ENCODE results near the gene CPNE1.

CPNE1 gene

DNA sequence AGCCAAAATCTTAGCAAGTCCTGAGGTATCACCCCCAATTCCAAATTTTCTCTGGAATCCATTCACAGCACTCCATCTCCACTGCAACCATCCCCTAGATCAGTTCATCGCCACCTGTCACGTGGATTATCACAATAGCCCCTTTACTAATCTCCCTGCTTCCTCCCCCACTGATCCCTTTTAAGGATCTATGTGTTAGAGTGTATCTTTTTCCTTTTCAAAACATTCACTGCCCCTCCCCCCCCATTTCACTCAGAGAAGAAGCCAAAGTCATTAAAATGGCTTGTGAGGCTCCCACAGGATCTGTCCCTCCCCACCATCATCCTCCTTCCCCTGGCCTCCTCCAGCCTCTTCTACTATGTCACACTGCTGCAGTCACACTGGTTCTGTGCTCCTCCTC is 67.5 kb downstream of the CPNE1 start:
- ATAC-seq (ENCODE audit: low read depth) (no peak), DNase-seq (ENCODE audit: low spot score) (peak; percentile 45)
- no peak overlapping the region for H3K4me3 ChIP-seq (ENCODE audit: severe bottlenecking)
- no peaks in the 10 kb centered on the region for H3K9me3 ChIP-seq (ENCODE audit: severe bottlenecking)
- H3K36me3 ChIP-seq (ENCODE audit: low read depth), result no peaks in the 10 kb centered on the region
- peaks cover 9% of the 10 kb centered on the region for H3K27me3 ChIP-seq (ENCODE audit: insufficient read depth, poor library complexity, severe bottlenecking)
- no peak overlapping the region for H3K27ac ChIP-seq (ENCODE audit: poor library complexity, severe bottlenecking)
- TF ChIP-seq, protein P1, sequence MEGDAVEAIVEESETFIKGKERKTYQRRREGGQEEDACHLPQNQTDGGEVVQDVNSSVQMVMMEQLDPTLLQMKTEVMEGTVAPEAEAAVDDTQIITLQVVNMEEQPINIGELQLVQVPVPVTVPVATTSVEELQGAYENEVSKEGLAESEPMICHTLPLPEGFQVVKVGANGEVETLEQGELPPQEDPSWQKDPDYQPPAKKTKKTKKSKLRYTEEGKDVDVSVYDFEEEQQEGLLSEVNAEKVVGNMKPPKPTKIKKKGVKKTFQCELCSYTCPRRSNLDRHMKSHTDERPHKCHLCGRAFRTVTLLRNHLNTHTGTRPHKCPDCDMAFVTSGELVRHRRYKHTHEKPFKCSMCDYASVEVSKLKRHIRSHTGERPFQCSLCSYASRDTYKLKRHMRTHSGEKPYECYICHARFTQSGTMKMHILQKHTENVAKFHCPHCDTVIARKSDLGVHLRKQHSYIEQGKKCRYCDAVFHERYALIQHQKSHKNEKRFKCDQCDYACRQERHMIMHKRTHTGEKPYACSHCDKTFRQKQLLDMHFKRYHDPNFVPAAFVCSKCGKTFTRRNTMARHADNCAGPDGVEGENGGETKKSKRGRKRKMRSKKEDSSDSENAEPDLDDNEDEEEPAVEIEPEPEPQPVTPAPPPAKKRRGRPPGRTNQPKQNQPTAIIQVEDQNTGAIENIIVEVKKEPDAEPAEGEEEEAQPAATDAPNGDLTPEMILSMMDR (IDR thresholded peaks at IDR 0.05; ENCODE audit: poor library complexity, severe bottlenecking), result no peak
- no peaks in the 10 kb centered on the region for H3K4me1 ChIP-seq (ENCODE audit: insufficient read depth, poor library complexity, severe bottlenecking)

DNA sequence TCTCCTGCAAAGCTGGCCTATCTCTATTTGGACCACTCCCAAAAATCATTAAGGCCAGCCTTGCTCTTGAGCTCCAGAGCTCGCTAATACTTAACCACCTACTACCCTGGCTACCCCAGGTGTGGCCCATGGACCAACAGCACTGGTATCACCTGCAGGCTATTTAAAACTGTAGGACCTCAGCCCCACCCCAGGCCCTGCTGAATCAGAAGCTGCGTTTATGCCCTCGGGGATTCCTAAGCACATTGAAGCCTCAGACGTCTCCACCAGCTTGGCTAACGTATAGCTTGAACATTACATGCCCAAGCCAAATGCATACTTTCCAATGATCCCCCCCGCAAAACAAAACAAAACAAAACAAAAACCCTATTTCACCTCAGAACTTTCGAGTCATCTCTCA is 68.8 kb downstream of the CPNE1 start:
- Histone ChIP-seq H3K27ac (ENCODE audit: poor library complexity, severe bottlenecking) (no peak overlapping the region), H3K4me1 (ENCODE audit: insufficient read depth, poor library complexity, severe bottlenecking) (no peaks in the 10 kb centered on the region), H3K4me3 (ENCODE audit: severe bottlenecking) (no peak overlapping the region), H3K9me3 (ENCODE audit: severe bottlenecking) (no peaks in the 10 kb centered on the region), H3K27me3 (ENCODE audit: insufficient read depth, poor library complexity, severe bottlenecking) (peaks cover 4% of the 10 kb centered on the region), H3K36me3 (ENCODE audit: low read depth) (no peaks in the 10 kb centered on the region)
- TF ChIP-seq, protein P1 (IDR thresholded peaks at IDR 0.05; ENCODE audit: poor library complexity, severe bottlenecking), result no peak
- ATAC-seq (ENCODE audit: low read depth), result peak; percentile 33
- DNase-seq (ENCODE audit: low spot score), result peak; percentile 75

DNA sequence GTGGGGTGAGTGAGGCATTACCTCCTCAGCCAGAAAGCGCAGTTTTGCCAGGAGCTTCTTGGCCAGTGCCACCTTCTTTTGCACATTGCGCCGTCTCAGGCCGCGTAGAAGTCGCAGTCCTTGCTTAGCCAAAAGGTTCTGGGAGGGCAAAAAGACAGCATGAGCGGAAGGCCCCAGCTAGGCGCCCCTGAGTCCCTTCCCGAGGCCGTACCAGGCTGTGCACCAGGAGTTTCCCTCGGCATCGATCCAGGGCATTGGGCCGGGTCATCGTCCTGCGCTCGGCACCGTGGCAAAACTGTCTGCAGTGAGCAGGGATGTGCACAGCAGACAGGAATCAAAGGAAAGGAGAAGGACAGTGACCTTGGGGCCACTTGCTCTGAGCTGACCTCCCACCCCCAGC is 69.2 kb downstream of the CPNE1 start:
- H3K27ac ChIP-seq (ENCODE audit: poor library complexity, severe bottlenecking), result no peak overlapping the region
- ATAC-seq (ENCODE audit: low read depth) (no peak), DNase-seq (ENCODE audit: low spot score) (peak; percentile 78)
- no peaks in the 10 kb centered on the region for H3K9me3 ChIP-seq (ENCODE audit: severe bottlenecking)
- H3K4me3 ChIP-seq (ENCODE audit: severe bottlenecking), result no peak overlapping the region
- no peaks in the 10 kb centered on the region for H3K27me3 ChIP-seq (ENCODE audit: insufficient read depth, poor library complexity, severe bottlenecking)
- TF ChIP-seq, protein P1 (IDR thresholded peaks at IDR 0.05; ENCODE audit: poor library complexity, severe bottlenecking), result no peak
- no peaks in the 10 kb centered on the region for H3K4me1 ChIP-seq (ENCODE audit: insufficient read depth, poor library complexity, severe bottlenecking)
- H3K36me3 ChIP-seq (ENCODE audit: low read depth), result no peaks in the 10 kb centered on the region

DNA sequence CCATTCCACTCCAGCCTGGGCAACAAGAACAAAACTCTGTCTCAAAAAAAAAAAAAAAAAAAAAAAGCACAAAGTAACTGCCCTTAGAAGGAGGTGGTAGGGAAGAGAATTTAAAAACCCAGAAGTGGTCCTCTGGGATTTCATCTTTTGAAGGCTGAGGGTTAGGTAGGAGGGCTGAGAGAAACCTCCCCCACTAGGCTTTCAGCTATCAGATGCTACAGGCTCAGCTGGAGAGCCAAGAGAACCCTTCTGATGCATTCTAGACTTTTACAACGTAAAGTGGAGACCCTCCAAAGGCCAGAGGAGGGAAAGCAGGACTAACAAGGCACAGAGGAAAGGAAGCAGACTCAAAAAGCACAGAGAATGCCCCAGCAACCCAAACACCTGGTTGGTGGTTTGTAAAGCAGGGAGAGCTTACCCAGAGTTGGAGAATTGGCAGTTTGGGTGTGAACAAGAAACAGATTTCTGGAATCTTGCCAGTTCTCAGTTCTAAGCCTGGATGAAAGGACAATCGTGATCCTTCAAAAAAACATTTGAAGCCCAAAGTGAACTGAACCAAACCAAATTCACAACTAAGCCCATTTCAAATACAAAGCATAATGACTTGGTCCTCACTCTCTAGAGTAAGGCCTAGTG is 72.2 kb downstream of the CPNE1 start:
- H3K27me3 ChIP-seq (ENCODE audit: insufficient read depth, poor library complexity, severe bottlenecking), result no peaks in the 10 kb centered on the region
- TF ChIP-seq, protein P1 (IDR thresholded peaks at IDR 0.05; ENCODE audit: poor library complexity, severe bottlenecking), result no peak
- H3K36me3 ChIP-seq (ENCODE audit: low read depth), result no peaks in the 10 kb centered on the region
- DNase-seq (ENCODE audit: low spot score) (peak; percentile 11), ATAC-seq (ENCODE audit: low read depth) (no peak)
- no peaks in the 10 kb centered on the region for H3K9me3 ChIP-seq (ENCODE audit: severe bottlenecking)
- no peak overlapping the region for H3K4me3 ChIP-seq (ENCODE audit: severe bottlenecking)
- H3K4me1 ChIP-seq (ENCODE audit: insufficient read depth, poor library complexity, severe bottlenecking), result no peaks in the 10 kb centered on the region
- H3K27ac ChIP-seq (ENCODE audit: poor library complexity, severe bottlenecking), result no peak overlapping the region

DNA sequence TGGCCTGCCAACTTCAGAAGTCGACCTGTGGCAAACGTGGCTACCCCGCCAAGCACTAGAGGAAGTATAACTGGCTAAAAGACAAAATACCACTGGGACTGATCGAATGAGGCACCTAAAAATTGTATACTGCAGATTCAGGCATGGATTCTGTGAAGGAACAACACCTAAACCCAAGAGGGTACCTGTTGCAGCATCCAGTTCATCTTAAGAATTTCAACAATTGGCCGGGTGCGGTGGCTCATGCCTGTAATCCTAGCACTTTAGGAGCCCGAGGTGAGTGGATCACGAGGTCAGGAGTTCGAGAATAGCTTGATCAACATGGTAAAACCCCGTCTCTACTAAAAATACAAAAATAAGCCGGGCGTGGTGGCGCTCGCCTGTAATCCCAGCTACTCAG is 76.3 kb downstream of the CPNE1 start:
- Histone ChIP-seq H3K27ac (ENCODE audit: poor library complexity, severe bottlenecking) (no peak overlapping the region), H3K36me3 (ENCODE audit: low read depth) (no peaks in the 10 kb centered on the region), H3K4me3 (ENCODE audit: severe bottlenecking) (no peak overlapping the region), H3K9me3 (ENCODE audit: severe bottlenecking) (no peaks in the 10 kb centered on the region), H3K4me1 (ENCODE audit: insufficient read depth, poor library complexity, severe bottlenecking) (no peaks in the 10 kb centered on the region), H3K27me3 (ENCODE audit: insufficient read depth, poor library complexity, severe bottlenecking) (no peaks in the 10 kb centered on the region)
- TF ChIP-seq, protein P1 (IDR thresholded peaks at IDR 0.05; ENCODE audit: poor library complexity, severe bottlenecking), result no peak
- no peak for ATAC-seq (ENCODE audit: low read depth)
- peak; percentile 65 for DNase-seq (ENCODE audit: low spot score)

Data from RWPE2 (cell line).